Muscle layer of duodenum (tissue), 2 donors: Measurements from ENCODE around the gene MRPL40.

Experiments
- H3K27ac ChIP-seq: one replicate; pipeline ENCODE4 v1.7.0; 2013; ENCODE audit warnings: mild to moderate bottlenecking, low read length
- H3K27me3 ChIP-seq: one replicate; pipeline ENCODE4 v1.7.0; 2013; ENCODE audit warnings: low read depth, mild to moderate bottlenecking, control low read depth, low read length
- H3K36me3 ChIP-seq, 2 donors: one replicate each; pipeline ENCODE4 v1.7.0; 2013; ENCODE audit warnings: low read length in 2 of 2, control low read depth in 1 of 2, mild to moderate bottlenecking in 1 of 2; ENCODE audit not compliant: insufficient read depth in 2 of 2, control insufficient read depth in 1 of 2
- H3K4me1 ChIP-seq, 2 donors: one replicate each; pipeline ENCODE4 v1.7.0; 2013; ENCODE audit warnings: low read length in 2 of 2, mild to moderate bottlenecking in 2 of 2, control low read depth in 1 of 2, moderate library complexity in 1 of 2; ENCODE audit not compliant: insufficient read depth in 2 of 2, control insufficient read depth in 1 of 2
- H3K4me3 ChIP-seq, 2 donors: one replicate each; pipeline ENCODE4 v1.7.0; 2013; ENCODE audit warnings: low read length in 2 of 2, low read depth in 1 of 2, mild to moderate bottlenecking in 1 of 2
- H3K9me3 ChIP-seq, 2 donors: one replicate each; pipeline ENCODE4 v1.7.0; 2013; ENCODE audit warnings: low read length in 2 of 2, control low read depth in 1 of 2, mild to moderate bottlenecking in 1 of 2; ENCODE audit not compliant: control insufficient read depth in 1 of 2
- donor health status: healthy.

Gene MRPL40

GRCh38 chr22:19478045-19478900 lies 45.9 kb downstream of the MRPL40 start:
- peak overlapping the region; percentile 82 to 95 for H3K4me3 ChIP-seq
- H3K27me3 ChIP-seq: no peaks in the 10 kb centered on the region
- H3K36me3 ChIP-seq: peaks cover 8 to 19% of the 10 kb centered on the region in 2 donors
- peaks cover 4 to 21% of the 10 kb centered on the region in 2 donors for H3K4me1 ChIP-seq
- H3K9me3 ChIP-seq: no peaks in the 10 kb centered on the region
- H3K27ac ChIP-seq: peak overlapping the region; percentile 96

DNA sequence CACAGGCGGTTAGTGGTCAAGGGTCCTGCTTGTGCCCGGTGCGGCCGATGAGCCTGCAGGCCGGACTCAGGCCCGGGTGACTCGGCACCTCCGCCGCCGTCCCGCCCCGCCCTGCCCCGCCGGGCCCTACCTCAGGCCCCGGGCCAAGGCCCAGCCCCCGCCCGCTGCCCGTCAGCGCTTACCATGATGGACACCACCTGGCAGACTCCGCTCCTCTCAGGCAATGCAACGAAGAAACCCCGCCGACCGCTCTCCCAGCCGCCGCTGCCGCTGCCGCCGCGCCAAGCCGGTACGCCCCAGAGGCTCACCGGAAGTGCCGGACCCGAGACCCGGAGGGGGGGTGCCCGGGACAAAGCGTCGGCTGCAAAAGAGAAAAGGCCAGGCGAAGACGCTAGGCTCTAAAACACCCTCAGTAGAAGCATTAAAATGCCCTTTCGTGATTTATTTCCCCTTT lies 46.6 kb downstream of the MRPL40 start, which contains the start of gene UFD1:
TSS of gene UFD1 (minus strand) at position 293 of the 454 bp plus-strand sequence. CDS start at position 185, 108 bp downstream.
- Histone ChIP-seq H3K27ac (peak within 1 kb of the TSS; percentile 96), H3K4me3 (peak within 1 kb of the TSS; percentile 82 to 95)

GRCh38 chr22:19479355-19480172 lies 47.2 kb downstream of the MRPL40 start, which contains the start of gene CDC45:
Gene CDC45 (plus strand): TSS chr22:19479920. CDS start chr22:19479969, 49 bp downstream.
- no peaks in the 10 kb centered on the region for H3K9me3 ChIP-seq
- H3K27ac ChIP-seq: peak within 1 kb of the TSS; percentile 96
- H3K4me1 ChIP-seq: peaks cover 4 to 21% of the 10 kb centered on the region in 2 donors
- H3K27me3 ChIP-seq: no peaks in the 10 kb centered on the region
- H3K36me3 ChIP-seq: peaks cover 0 to 8% of the 10 kb centered on the region in 2 donors
- H3K4me3 ChIP-seq: peak within 1 kb of the TSS; percentile 82 to 95

More for the DNA sequence above, 46.6 kb downstream of the MRPL40 start, which contains the start of gene UFD1:
- H3K4me1 ChIP-seq: peaks cover 4 to 21% of the 10 kb centered on the region in 2 donors
- H3K9me3 ChIP-seq: no peaks in the 10 kb centered on the region
- H3K36me3 ChIP-seq: peaks cover 1 to 12% of the 10 kb centered on the region in 2 donors
- H3K27me3 ChIP-seq: no peaks in the 10 kb centered on the region

DNA sequence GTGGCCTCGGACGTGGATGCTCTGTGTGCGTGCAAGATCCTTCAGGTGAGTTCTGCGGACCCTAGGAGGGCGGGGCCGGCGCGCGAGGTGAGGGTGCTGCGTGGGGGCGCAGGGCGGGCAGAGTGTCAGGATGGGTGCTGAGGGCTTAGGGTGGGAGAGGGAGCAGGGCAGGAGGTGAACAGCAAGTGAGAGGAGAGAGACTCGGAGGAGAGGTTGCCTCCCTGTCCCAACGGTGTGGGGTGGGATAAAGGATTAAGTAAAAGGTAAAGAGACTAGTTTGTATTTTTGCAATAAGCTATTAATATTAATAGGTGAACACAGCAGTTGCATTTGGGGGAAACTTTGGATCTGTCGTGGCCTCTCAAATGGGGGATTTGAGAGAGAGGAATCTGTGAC lies 47.8 kb downstream of the MRPL40 start:
- Histone ChIP-seq H3K27ac (no peak overlapping the region), H3K9me3 (no peaks in the 10 kb centered on the region), H3K4me3 (peak overlapping the region; percentile 45 to 95), H3K4me1 (peaks cover 4 to 21% of the 10 kb centered on the region in 2 donors), H3K36me3 (peaks cover 0 to 5% of the 10 kb centered on the region in 2 donors), H3K27me3 (no peaks in the 10 kb centered on the region)

GRCh38 chr22:19480789-19481188 lies 48.4 kb downstream of the MRPL40 start:
- Histone ChIP-seq H3K9me3 (no peaks in the 10 kb centered on the region), H3K36me3 (peaks cover 0 to 5% of the 10 kb centered on the region in 2 donors), H3K27ac (no peak overlapping the region), H3K27me3 (no peaks in the 10 kb centered on the region), H3K4me1 (peaks cover 4 to 21% of the 10 kb centered on the region in 2 donors), H3K4me3 (no peak overlapping the region)

DNA sequence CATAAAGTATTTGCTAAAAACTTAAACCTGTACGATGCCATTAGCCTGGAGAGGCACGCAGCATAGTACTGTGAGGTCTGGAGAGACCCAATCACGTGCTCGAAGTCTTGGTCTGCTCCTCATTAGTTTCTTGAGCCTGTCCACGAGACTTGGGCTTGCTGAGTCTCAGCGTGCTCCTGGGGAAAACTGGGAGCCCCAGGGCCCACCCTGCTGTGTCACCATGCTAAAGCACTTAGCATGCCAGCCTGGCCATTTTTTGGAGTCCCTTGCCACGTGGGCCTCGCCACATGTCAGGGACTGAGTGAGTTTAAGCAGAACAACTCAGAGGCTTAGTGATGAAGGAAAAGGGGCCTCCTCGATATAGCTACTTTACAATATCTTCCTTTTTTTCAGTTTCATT lies 50.0 kb downstream of the MRPL40 start:
- Histone ChIP-seq H3K36me3 (peaks cover 0 to 5% of the 10 kb centered on the region in 2 donors), H3K27me3 (no peaks in the 10 kb centered on the region), H3K27ac (no peak overlapping the region), H3K4me3 (no peak overlapping the region), H3K9me3 (no peaks in the 10 kb centered on the region), H3K4me1 (peaks cover 2 to 17% of the 10 kb centered on the region in 2 donors)

DNA sequence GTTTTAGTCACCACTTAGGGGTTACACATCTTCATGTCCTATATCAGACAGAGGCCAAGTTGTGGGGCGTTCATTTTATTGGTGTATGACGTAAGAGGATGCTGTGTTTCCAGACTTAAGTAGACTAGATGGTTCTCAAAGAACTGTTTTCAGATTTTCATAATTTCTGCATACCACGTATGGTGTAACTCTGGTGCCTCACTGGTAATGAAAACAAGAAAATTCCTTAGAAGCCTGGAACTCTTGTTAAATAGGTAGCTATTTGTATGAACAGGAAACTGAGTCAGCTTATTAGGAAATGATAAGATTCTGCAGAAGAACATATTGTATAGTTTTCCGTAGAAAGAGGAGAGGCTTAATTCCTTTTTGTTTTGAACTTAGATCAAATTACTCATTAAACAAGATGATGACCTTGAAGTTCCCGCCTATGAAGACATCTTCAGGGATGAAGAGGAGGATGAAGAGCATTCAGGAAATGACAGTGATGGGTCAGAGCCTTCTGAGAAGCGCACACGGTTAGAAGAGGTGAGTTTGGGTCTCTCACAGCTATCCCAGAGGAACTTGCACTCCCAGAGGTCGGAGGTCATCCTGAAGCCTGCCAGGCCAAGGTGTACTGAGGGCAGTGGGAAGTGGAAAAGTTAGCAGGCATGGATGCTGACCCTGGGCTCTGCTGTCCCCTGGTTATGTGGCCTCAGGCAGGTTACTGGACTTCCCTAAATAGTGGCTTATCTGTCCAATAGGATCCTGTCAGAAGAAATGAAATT lies 51.3 kb downstream of the MRPL40 start:
- Histone ChIP-seq H3K36me3 (peaks cover 0 to 5% of the 10 kb centered on the region in 2 donors), H3K4me1 (peaks cover 0 to 7% of the 10 kb centered on the region in 2 donors), H3K27me3 (no peaks in the 10 kb centered on the region), H3K9me3 (no peaks in the 10 kb centered on the region), H3K27ac (no peak overlapping the region), H3K4me3 (no peak overlapping the region)
